ENCODE data around the gene CRELD2. TPM values are rescaled to one million over a fixed set of nuclear protein-coding genes. Genes with fewer than 3 reads are reported as not detected.

The CRELD2 gene
- total RNA-seq, 1 donor from 2014 or later, result 22.9 TPM

- no peak for DNase-seq
Observed at GRCh38 chr22:49968831-49969661, 50.6 kb downstream of the CRELD2 start.

- DNase-seq, result no peak
Observed at GRCh38 chr22:49969751-49970527, 51.5 kb downstream of the CRELD2 start.

- DNase-seq, result peak; percentile 82
Observed at GRCh38 chr22:49970528-49971231, 52.2 kb downstream of the CRELD2 start.

- no peak for DNase-seq
Observed at GRCh38 chr22:49971232-49972162, 53.1 kb downstream of the CRELD2 start.

- DNase-seq, result no peak
Observed at GRCh38 chr22:49972163-49973017, 54.0 kb downstream of the CRELD2 start.

GRCh38 chr22:49973018-49973961 is 54.9 kb downstream of the CRELD2 start:
- DNase-seq, result no peak

GRCh38 chr22:49975543-49976389 is 57.3 kb downstream of the CRELD2 start:
- no peak for DNase-seq

- DNase-seq, result no peak
Observed at GRCh38 chr22:49976439-49977175, 58.2 kb downstream of the CRELD2 start.

Small RNA genes lying within 50 kb of the gene (small RNA-seq; reads per million reads assigned to genes)
- 0.05 reads per million for gene MIR6821 (ENCODE audit: low replicate concordance)

Other genes starting within 250 kb of the CRELD2 start
- gene BRD1, start 90.8 kb upstream of the CRELD2 start, total RNA-seq, result 42.8 TPM
- gene ZBED4, start 64.8 kb upstream of the CRELD2 start, total RNA-seq, result 11.4 TPM
- 10.3 TPM for gene ALG12, start 196 bp upstream of the CRELD2 start, total RNA-seq
- gene PIM3, start 42.1 kb downstream of the CRELD2 start, total RNA-seq, result 57.0 TPM
- not detected for gene IL17REL, start 94.1 kb downstream of the CRELD2 start, total RNA-seq
- not detected for gene TTLL8, start 139.7 kb downstream of the CRELD2 start, total RNA-seq
- gene MLC1, start 166.8 kb downstream of the CRELD2 start, total RNA-seq, result 0.21 TPM
- gene MOV10L1, start 171.4 kb downstream of the CRELD2 start, total RNA-seq, result 1.0 TPM